ENCODE results near the gene RIN2. TPM values are rescaled to one million over a fixed set of nuclear protein-coding genes. Genes with fewer than 3 reads are reported as not detected.

RIN2 gene
- total RNA-seq, 1 donor from 2014 or later: 0.75 TPM

GRCh38 chr20:19727251-19727847 is 30.7 kb upstream of the RIN2 start:
- intact Hi-C loops (cut with micrococcal nuclease): loop anchor here (2.0 kb wide), 3 partner anchors 15 to 35 kb away; no protein-coding TSS in a partner anchor
- Mint-ChIP-seq H3K4me3 (peak overlapping the region; percentile 32), H3K27ac (no peak overlapping the region), H3K9me3 (no peaks in the 10 kb centered on the region), H3K36me3 (ENCODE audit: low read depth) (no peaks in the 10 kb centered on the region), H3K27me3 (no peaks in the 10 kb centered on the region), H3K4me1 (peaks cover 37% of the 10 kb centered on the region)
- ATAC-seq (ENCODE audit: low read depth) (no peak), DNase-seq (no peak)
- ChIA-PET POLR2A (no interaction called here), CTCF (no interaction called here)
- TF ChIP-seq CTCF (IDR thresholded peaks at IDR 0.05): no peak

GRCh38 chr20:19729672-19730071 is 28.4 kb upstream of the RIN2 start:
- peaks cover 37% of the 10 kb centered on the region for H3K4me1 Mint-ChIP-seq
- no peak for TF ChIP-seq CTCF (IDR thresholded peaks at IDR 0.05)
- intact Hi-C loops (cut with micrococcal nuclease): no loop called here
- no peak overlapping the region for H3K4me3 Mint-ChIP-seq
- DNase-seq: no peak
- CTCF ChIA-PET: no interaction called here
- no peaks in the 10 kb centered on the region for H3K9me3 Mint-ChIP-seq
- H3K27ac Mint-ChIP-seq: no peak overlapping the region
- no peaks in the 10 kb centered on the region for H3K36me3 Mint-ChIP-seq (ENCODE audit: low read depth)
- POLR2A ChIA-PET: no interaction called here
- no peaks in the 10 kb centered on the region for H3K27me3 Mint-ChIP-seq
- ATAC-seq (ENCODE audit: low read depth): no peak

GRCh38 chr20:19730706-19731105 is 27.4 kb upstream of the RIN2 start:
- H3K9me3 Mint-ChIP-seq: no peaks in the 10 kb centered on the region
- ATAC-seq (ENCODE audit: low read depth) (no peak), DNase-seq (no peak)
- POLR2A ChIA-PET: no interaction called here
- intact Hi-C loops (cut with micrococcal nuclease): no loop called here
- H3K36me3 Mint-ChIP-seq (ENCODE audit: low read depth): no peaks in the 10 kb centered on the region
- no peak overlapping the region for H3K27ac Mint-ChIP-seq
- CTCF ChIA-PET: no interaction called here
- H3K4me3 Mint-ChIP-seq: no peak overlapping the region
- H3K4me1 Mint-ChIP-seq: peaks cover 42% of the 10 kb centered on the region
- no peak for TF ChIP-seq CTCF (IDR thresholded peaks at IDR 0.05)
- no peaks in the 10 kb centered on the region for H3K27me3 Mint-ChIP-seq

GRCh38 chr20:19734811-19735210 is 23.2 kb upstream of the RIN2 start:
- TF ChIP-seq CTCF (IDR thresholded peaks at IDR 0.05): no peak
- POLR2A ChIA-PET: no interaction called here
- no peak for ATAC-seq (ENCODE audit: low read depth)
- CTCF ChIA-PET: interaction anchor here (1.4 kb wide), 1 partner anchor 28 kb away, joined by 5 read pairs; no protein-coding TSS in a partner anchor
- peaks cover 12% of the 10 kb centered on the region for H3K4me1 Mint-ChIP-seq
- H3K27me3 Mint-ChIP-seq: peaks cover 6% of the 10 kb centered on the region
- H3K9me3 Mint-ChIP-seq: no peaks in the 10 kb centered on the region
- no peak for DNase-seq
- H3K4me3 Mint-ChIP-seq: no peak overlapping the region
- no peak overlapping the region for H3K27ac Mint-ChIP-seq
- intact Hi-C loops (cut with micrococcal nuclease): loop anchor here (2.0 kb wide), 2 partner anchors 28 to 42 kb away; no protein-coding TSS in a partner anchor
- no peaks in the 10 kb centered on the region for H3K36me3 Mint-ChIP-seq (ENCODE audit: low read depth)

GRCh38 chr20:19735446-19735845 is 22.6 kb upstream of the RIN2 start:
- Mint-ChIP-seq H3K9me3 (no peaks in the 10 kb centered on the region), H3K27me3 (peaks cover 6% of the 10 kb centered on the region), H3K4me1 (peaks cover 12% of the 10 kb centered on the region), H3K27ac (no peak overlapping the region), H3K36me3 (ENCODE audit: low read depth) (no peaks in the 10 kb centered on the region), H3K4me3 (no peak overlapping the region)
- no peak for TF ChIP-seq CTCF (IDR thresholded peaks at IDR 0.05)
- intact Hi-C loops (cut with micrococcal nuclease): loop anchor here (2.0 kb wide), 2 partner anchors 29 to 43 kb away; no protein-coding TSS in a partner anchor
- ChIA-PET CTCF (interaction anchor here (1.4 kb wide), 1 partner anchor 29 kb away, joined by 5 read pairs; no protein-coding TSS in a partner anchor), POLR2A (no interaction called here)
- DNase-seq: no peak
- peak; percentile 95 for ATAC-seq (ENCODE audit: low read depth)

Measured in activated B cell treated with CpG ODN at 0.5 μM for 24 hours (primary cell).